CD4-positive, alpha-beta T cell (primary cell): ENCODE measurements around the gene LEFTY1. TPM values are rescaled to one million over a fixed set of nuclear protein-coding genes. Genes with fewer than 3 reads are reported as not detected.
A peak's percentile ranks its signal among the peaks of the same experiment; 100 is the strongest.
"Not testable (repeated sequence)": the region's sequence is repeated elsewhere in the genome, so short reads cannot be mapped to it uniquely, and the experiment has no call there.

Experiments used
- ATAC-seq: fragments of 200-7000 bp; cut with Tn5 transposase; one replicate; pipeline ENCODE4 v1.10.0; 2022; ENCODE audit warnings: mild to moderate bottlenecking; ENCODE audit not compliant: poor library complexity
- CTCF ChIA-PET: fragments of 350-600 bp; sonication (Branson Sonifier 250); formaldehyde crosslinking; loops from one replicate; lab custom pipeline; 2021; ENCODE audit warnings: antibody characterized with exemption, inconsistent platforms; lab: Charles Lee
- POLR2A ChIA-PET: fragments of 350-600 bp; sonication (Branson Sonifier 250); formaldehyde crosslinking; loops from one replicate; lab custom pipeline; 2021; ENCODE audit warnings: antibody characterized with exemption, inconsistent platforms; lab: Charles Lee
- DNase-seq, 14 experiments: peaks; one replicate each; pipeline ENCODE4 v3.0.0-alpha.2; 2013 to 2020; ENCODE audit warnings: mixed read lengths in 2 of 14
- H3K27ac ChIP-seq, 2 donors: one replicate each; pipeline versions ENCODE4 v1.5.1 to v1.7.0; 2013; ENCODE audit warnings: low read length in 2 of 2, low read depth in 1 of 2, mild to moderate bottlenecking in 1 of 2
- H3K27me3 ChIP-seq, 2 experiments: 1 replicate in 1 of 2; 2 replicates in 1 of 2; pipeline versions ENCODE4 v1.6.1 to v1.7.0; 2013; ENCODE audit warnings: low read length in 2 of 2, control low read depth in 1 of 2, mild to moderate bottlenecking in 1 of 2, moderate library complexity in 1 of 2; ENCODE audit not compliant: insufficient read depth in 2 of 2, control insufficient read depth in 1 of 2
- H3K36me3 ChIP-seq: one replicate; pipeline ENCODE4 v1.6.1; 2013; ENCODE audit warnings: low read length, control low read depth; ENCODE audit not compliant: insufficient read depth
- H3K4me1 ChIP-seq: one replicate; pipeline ENCODE4 v1.6.1; 2013; ENCODE audit warnings: low read length, control low read depth; ENCODE audit not compliant: insufficient read depth
- H3K4me3 ChIP-seq: one replicate; pipeline ENCODE4 v1.5.1; 2013; ENCODE audit warnings: mild to moderate bottlenecking, low read length, moderate library complexity
- H3K9me3 ChIP-seq, 2 experiments: 1 replicate in 1 of 2; 2 replicates in 1 of 2; pipeline versions ENCODE4 v1.6.1 to v1.7.0; 2013; ENCODE audit warnings: low read length in 2 of 2, mild to moderate bottlenecking in 2 of 2, control low read depth in 1 of 2, moderate library complexity in 1 of 2; ENCODE audit not compliant: control insufficient read depth in 1 of 2, insufficient read depth in 1 of 2
- H3K27ac Mint-ChIP-seq: one replicate; pipeline ENCODE4 v1.8.0; 2020; ENCODE audit warnings: mixed read lengths
- H3K27me3 Mint-ChIP-seq: one replicate; pipeline ENCODE4 v1.8.0; 2021; ENCODE audit warnings: mixed read lengths
- H3K36me3 Mint-ChIP-seq: one replicate; pipeline ENCODE4 v1.8.0; 2021; ENCODE audit warnings: low read depth, mixed read lengths
- H3K4me1 Mint-ChIP-seq: one replicate; pipeline ENCODE4 v1.8.0; 2021; ENCODE audit warnings: low read depth, mixed read lengths
- H3K4me3 Mint-ChIP-seq: one replicate; pipeline ENCODE4 v1.8.0; 2020; ENCODE audit warnings: mild to moderate bottlenecking, mixed read lengths
- H3K9me3 Mint-ChIP-seq: one replicate; pipeline ENCODE4 v1.8.0; 2020; ENCODE audit warnings: mixed read lengths
- intact Hi-C, 2 experiments: fragments of 100-400 bp; cut with DNase I in 1 of 2; cut with micrococcal nuclease in 1 of 2; formaldehyde crosslinking; loops; one replicate each; pipeline versions ENCODE4 v1.15.1 to v1.9.0; 2023 to 2025; cut with DNase I, micrococcal nuclease
- polyA plus RNA-seq, 2 donors: library from polyadenylated mRNA; unstranded; fragments of 120-200 nt; gene quantifications; one replicate each; pipeline ENCODE4 v1.2.1, GENCODE V29; 2013
- total RNA-seq, 174 experiments: library from RNA in 2 of 174; stranded (reverse) in 2 of 174; gene quantifications; one replicate each; pipeline ENCODE4 v1.2.3 and lab custom pipeline; 2021 to 2026
- TF ChIP-seq, protein P1 (sequence below): fragments of 200-600 bp; IDR thresholded peaks from one replicate; pipeline ENCODE4 v1.8.0; 2022; ENCODE audit warnings: antibody characterized with exemption, mild to moderate bottlenecking

Gene LEFTY1, protein sequence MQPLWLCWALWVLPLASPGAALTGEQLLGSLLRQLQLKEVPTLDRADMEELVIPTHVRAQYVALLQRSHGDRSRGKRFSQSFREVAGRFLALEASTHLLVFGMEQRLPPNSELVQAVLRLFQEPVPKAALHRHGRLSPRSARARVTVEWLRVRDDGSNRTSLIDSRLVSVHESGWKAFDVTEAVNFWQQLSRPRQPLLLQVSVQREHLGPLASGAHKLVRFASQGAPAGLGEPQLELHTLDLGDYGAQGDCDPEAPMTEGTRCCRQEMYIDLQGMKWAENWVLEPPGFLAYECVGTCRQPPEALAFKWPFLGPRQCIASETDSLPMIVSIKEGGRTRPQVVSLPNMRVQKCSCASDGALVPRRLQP
- not detected for total RNA-seq
- 0.11 TPM for polyA plus RNA-seq (2013, experiment 1 of 2)
- 0.15 TPM for polyA plus RNA-seq (2013, experiment 2 of 2)
- 0 to 0.34 (median 0.06) reads per million in 172 experiments for total RNA-seq (lab: John Stamatoyannopoulos, UW)

DNA sequence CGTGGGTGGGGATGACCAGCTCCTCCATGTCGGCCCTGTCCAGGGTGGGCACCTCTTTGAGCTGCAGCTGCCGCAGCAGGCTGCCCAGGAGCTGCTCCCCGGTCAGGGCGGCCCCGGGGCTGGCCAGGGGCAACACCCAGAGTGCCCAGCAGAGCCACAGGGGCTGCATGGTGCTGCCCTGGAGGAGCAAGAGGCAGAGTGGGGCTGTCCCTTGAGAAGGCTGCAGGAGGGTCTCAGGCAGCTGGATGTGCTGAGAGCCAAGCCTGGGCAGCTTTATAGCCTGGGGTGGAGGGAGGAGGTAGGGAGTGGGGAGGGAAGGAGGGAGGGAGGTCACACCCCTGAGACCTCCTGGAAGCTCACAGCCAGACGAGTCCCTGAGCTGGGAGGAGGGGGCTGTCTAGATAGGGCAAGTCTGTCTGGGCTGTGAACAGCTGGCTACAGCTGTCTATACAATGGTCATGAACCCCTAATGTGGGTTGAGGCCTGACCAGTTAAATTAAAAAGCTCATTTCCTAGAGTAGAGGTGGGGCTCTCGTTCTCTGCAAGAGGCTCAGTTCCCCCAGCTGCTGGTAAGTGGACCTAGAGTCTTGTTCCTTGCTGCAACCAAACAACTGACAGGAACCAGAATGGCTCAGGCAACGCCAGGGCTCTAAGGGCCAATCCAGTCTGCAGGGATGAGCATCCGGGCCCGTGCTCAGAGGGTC lies at the start of gene LEFTY1:
Gene LEFTY1, minus strand, starts transcription at position 249 of the 704 bp plus-strand sequence. Its CDS starts 80 bp downstream, at position 169.
- Mint-ChIP-seq H3K27me3 (no peaks in the 10 kb centered on the region), H3K36me3 (no peaks in the 10 kb centered on the region), H3K9me3 (no peaks in the 10 kb centered on the region), H3K27ac (no peak within 1 kb of the TSS), H3K4me1 (peaks cover 23% of the 10 kb centered on the region), H3K4me3 (peak within 1 kb of the TSS; percentile 34)
- Histone ChIP-seq H3K27ac (no peak within 1 kb of the TSS), H3K27me3 (no peaks in the 10 kb centered on the region), H3K36me3 (no peaks in the 10 kb centered on the region), H3K4me1 (peaks cover 23% of the 10 kb centered on the region), H3K9me3 (no peaks in the 10 kb centered on the region), H3K4me3 (no peak within 1 kb of the TSS)
- ChIA-PET POLR2A (interaction anchor here (1.1 to 13.8 kb wide), 5 partner anchors 9 to 101 kb away, joined by 3 to 427 read pairs (median 3); partner anchors contain the start of genes PYCR2 and TMEM63A), CTCF (no interaction called here)
- DNase-seq (no peak), ATAC-seq (no peak)
- intact Hi-C loops, result loop anchor here in 1 of 2 experiments (10.0 kb wide), 1 partner anchor 176 kb away; the partner anchor contains the start of gene H3-3A
- TF ChIP-seq, protein P1, sequence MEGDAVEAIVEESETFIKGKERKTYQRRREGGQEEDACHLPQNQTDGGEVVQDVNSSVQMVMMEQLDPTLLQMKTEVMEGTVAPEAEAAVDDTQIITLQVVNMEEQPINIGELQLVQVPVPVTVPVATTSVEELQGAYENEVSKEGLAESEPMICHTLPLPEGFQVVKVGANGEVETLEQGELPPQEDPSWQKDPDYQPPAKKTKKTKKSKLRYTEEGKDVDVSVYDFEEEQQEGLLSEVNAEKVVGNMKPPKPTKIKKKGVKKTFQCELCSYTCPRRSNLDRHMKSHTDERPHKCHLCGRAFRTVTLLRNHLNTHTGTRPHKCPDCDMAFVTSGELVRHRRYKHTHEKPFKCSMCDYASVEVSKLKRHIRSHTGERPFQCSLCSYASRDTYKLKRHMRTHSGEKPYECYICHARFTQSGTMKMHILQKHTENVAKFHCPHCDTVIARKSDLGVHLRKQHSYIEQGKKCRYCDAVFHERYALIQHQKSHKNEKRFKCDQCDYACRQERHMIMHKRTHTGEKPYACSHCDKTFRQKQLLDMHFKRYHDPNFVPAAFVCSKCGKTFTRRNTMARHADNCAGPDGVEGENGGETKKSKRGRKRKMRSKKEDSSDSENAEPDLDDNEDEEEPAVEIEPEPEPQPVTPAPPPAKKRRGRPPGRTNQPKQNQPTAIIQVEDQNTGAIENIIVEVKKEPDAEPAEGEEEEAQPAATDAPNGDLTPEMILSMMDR, result no peak

DNA sequence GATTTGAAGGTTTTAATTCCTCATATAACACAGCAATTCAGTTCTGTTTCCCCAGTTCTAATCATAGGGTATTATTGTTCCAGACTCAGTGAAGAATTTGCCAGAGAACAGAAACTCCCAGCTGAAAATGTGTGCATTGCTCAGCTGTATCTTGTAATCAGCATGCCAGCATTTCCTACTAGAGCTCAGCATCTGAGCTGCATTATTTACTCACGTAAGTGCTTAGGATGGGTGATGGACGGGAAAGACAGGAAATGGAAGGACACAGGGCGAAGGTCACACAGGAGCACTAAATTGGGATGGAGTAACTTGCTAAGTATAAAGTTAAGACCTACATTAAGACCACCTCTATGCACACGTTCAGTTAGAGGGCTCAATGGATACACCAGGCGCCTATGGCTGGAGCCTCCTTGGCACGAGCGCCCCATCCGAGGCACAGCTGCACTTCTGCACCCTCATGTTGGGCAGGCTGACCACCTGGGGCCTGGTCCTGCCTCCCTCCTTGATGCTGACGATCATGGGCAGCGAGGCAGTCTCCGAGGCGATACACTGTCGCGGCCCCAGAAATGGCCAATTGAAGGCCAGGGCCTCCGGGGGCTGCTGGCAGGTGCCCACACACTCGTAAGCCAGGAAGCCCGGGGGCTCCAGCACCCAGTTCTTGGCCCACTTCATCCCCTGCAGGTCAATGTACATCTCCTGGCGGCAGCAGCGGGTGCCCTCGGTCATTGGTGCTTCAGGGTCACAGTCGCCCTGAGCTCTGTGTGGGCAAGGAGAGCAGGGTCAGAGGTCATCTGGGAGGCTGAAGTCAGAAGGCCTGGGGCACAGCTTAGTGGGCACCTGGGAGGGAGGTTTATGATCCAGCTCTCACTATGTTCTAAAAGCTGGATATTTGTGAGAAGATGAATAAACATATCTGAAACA lies 48.4 kb upstream of the LEFTY1 start:
- H3K36me3 Mint-ChIP-seq, result no peaks in the 10 kb centered on the region
- Histone ChIP-seq H3K27ac (no peak overlapping the region), H3K4me1 (no peaks in the 10 kb centered on the region), H3K9me3 (no peaks in the 10 kb centered on the region), H3K36me3 (no peaks in the 10 kb centered on the region), H3K4me3 (no peak overlapping the region), H3K27me3 (no peaks in the 10 kb centered on the region)
- DNase-seq (no peak), ATAC-seq (no peak)
- H3K4me3 Mint-ChIP-seq, result no peak overlapping the region
- no peaks in the 10 kb centered on the region for H3K9me3 Mint-ChIP-seq
- no peaks in the 10 kb centered on the region for H3K4me1 Mint-ChIP-seq
- H3K27ac Mint-ChIP-seq, result no peak overlapping the region
- peaks cover 3% of the 10 kb centered on the region for H3K27me3 Mint-ChIP-seq
- ChIA-PET POLR2A (interaction anchor here (0.8 to 1.3 kb wide), 4 partner anchors 13 to 135 kb away, joined by 3 to 4 read pairs (median 3); partner anchors contain the start of genes PYCR2 and TMEM63A), CTCF (no interaction called here)
- intact Hi-C loops, result no loop called here
- TF ChIP-seq, protein P1, result no peak

DNA sequence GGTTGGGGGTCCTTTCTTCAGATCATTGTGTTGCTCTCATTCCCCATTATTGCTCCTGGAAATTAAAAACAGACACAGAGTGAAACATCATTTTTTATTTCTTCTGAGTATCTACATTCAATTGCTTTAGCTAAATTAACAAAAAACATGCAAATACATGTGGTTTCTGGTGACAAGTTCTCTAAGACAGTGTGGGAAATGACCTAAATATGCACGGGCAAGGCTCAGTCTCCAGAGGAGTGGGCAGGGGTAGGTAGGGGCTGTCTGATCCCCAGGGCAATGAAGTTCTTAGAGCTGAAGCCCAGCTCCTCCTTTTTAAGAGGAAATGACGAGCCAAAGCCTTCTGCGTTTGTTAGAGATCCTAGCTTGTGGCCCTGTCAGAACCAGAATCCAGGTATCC lies 47.6 kb upstream of the LEFTY1 start:
- Histone ChIP-seq H3K36me3 (no peaks in the 10 kb centered on the region), H3K27me3 (no peaks in the 10 kb centered on the region), H3K9me3 (no peaks in the 10 kb centered on the region), H3K4me3 (no peak overlapping the region), H3K4me1 (no peaks in the 10 kb centered on the region), H3K27ac (no peak overlapping the region)
- TF ChIP-seq, protein P1, result no peak
- Mint-ChIP-seq H3K27me3 (peaks cover 3% of the 10 kb centered on the region), H3K4me1 (no peaks in the 10 kb centered on the region), H3K9me3 (no peaks in the 10 kb centered on the region), H3K36me3 (no peaks in the 10 kb centered on the region), H3K4me3 (no peak overlapping the region), H3K27ac (no peak overlapping the region)
- CTCF ChIA-PET, result no interaction called here
- ATAC-seq (no peak), DNase-seq (no peak)
- intact Hi-C loops, result no loop called here
- POLR2A ChIA-PET, result interaction anchor here (0.9 to 1.3 kb wide), 4 partner anchors 8 to 75 kb away, joined by 3 to 4 read pairs (median 3); partner anchors contain the start of genes PYCR2 and TMEM63A

DNA sequence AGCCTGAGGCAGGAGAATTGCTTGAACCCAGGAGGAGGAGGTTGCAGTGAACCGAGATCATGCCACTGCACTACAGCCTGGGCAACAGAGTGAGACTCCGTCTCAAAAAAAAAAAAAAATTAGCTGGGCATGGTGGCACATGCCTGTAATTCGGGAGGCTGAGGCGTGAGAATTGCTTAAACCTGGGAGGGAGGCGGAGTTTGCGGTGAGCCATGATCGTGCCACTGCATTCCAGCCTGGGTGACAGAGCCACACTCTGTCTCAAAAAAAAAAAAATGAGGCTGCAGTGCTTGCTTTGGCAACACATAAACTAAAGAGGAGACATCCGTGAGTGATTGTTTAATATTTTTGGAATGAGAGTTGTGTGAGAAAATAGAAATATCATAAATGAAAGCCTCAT lies 47.1 kb upstream of the LEFTY1 start:
- H3K9me3 ChIP-seq, H3K27ac Mint-ChIP-seq, H3K27ac ChIP-seq, H3K4me1 ChIP-seq, CTCF ChIA-PET, H3K4me3 Mint-ChIP-seq, H3K27me3 Mint-ChIP-seq, H3K36me3 Mint-ChIP-seq, H3K36me3 ChIP-seq, DNase-seq, ATAC-seq, H3K4me3 ChIP-seq, H3K4me1 Mint-ChIP-seq, intact Hi-C loops, H3K9me3 Mint-ChIP-seq, H3K27me3 ChIP-seq: not testable (repeated sequence)
- POLR2A ChIA-PET, result interaction anchor here (0.9 to 1.3 kb wide), 4 partner anchors 9 to 75 kb away, joined by 3 to 4 read pairs (median 3); partner anchors contain the start of genes PYCR2 and TMEM63A
